Stimulated activated naive CD8-positive, alpha-beta T cell treated with anti-CD3 and anti-CD28 coated beads, Interleukin-15, Interleukin-2, amounts not matched to agents 100 ng/mL and 50 ng/mL, for 24 hours (primary cell): ENCODE results near the gene TMCO4.

Source experiments
- H3K27ac Mint-ChIP-seq: one replicate; pipeline ENCODE4 v1.8.0; 2021; ENCODE audit warnings: mild to moderate bottlenecking, mixed read lengths
- H3K27me3 Mint-ChIP-seq: one replicate; pipeline ENCODE4 v1.8.0; 2021; ENCODE audit warnings: mixed read lengths
- H3K36me3 Mint-ChIP-seq: one replicate; pipeline ENCODE4 v1.8.0; 2021; ENCODE audit warnings: low read depth, mixed read lengths
- H3K4me1 Mint-ChIP-seq: one replicate; pipeline ENCODE4 v1.8.0; 2021; ENCODE audit warnings: low read depth, mixed read lengths
- H3K4me3 Mint-ChIP-seq: one replicate; pipeline ENCODE4 v1.8.0; 2021; ENCODE audit warnings: mild to moderate bottlenecking, mixed read lengths
- H3K9me3 Mint-ChIP-seq: one replicate; pipeline ENCODE4 v1.8.0; 2021; ENCODE audit warnings: mixed read lengths

TMCO4 gene

GRCh38 chr1:19689085-19689757 lies 110.5 kb downstream of the TMCO4 start:
- Mint-ChIP-seq H3K9me3 (no peaks in the 10 kb centered on the region), H3K27ac (no peak overlapping the region), H3K27me3 (no peaks in the 10 kb centered on the region), H3K4me1 (peaks cover 30% of the 10 kb centered on the region), H3K4me3 (no peak overlapping the region), H3K36me3 (peaks cover 40% of the 10 kb centered on the region)

GRCh38 chr1:19688041-19688842 lies 111.5 kb downstream of the TMCO4 start:
- Mint-ChIP-seq H3K27ac (peak overlapping the region; percentile 12), H3K4me1 (peaks cover 30% of the 10 kb centered on the region), H3K27me3 (no peaks in the 10 kb centered on the region), H3K4me3 (no peak overlapping the region), H3K9me3 (no peaks in the 10 kb centered on the region), H3K36me3 (peaks cover 40% of the 10 kb centered on the region)

GRCh38 chr1:19687414-19687813 lies 112.3 kb downstream of the TMCO4 start:
- H3K36me3 Mint-ChIP-seq = peaks cover 40% of the 10 kb centered on the region
- H3K9me3 Mint-ChIP-seq = no peaks in the 10 kb centered on the region
- peaks cover 30% of the 10 kb centered on the region for H3K4me1 Mint-ChIP-seq
- no peak overlapping the region for H3K4me3 Mint-ChIP-seq
- no peaks in the 10 kb centered on the region for H3K27me3 Mint-ChIP-seq
- H3K27ac Mint-ChIP-seq = no peak overlapping the region

GRCh38 chr1:19685994-19686393 lies 113.7 kb downstream of the TMCO4 start:
- Mint-ChIP-seq H3K9me3 (no peaks in the 10 kb centered on the region), H3K4me1 (peaks cover 25% of the 10 kb centered on the region), H3K36me3 (peaks cover 27% of the 10 kb centered on the region), H3K27ac (no peak overlapping the region), H3K4me3 (no peak overlapping the region), H3K27me3 (no peaks in the 10 kb centered on the region)

- no peak overlapping the region for H3K27ac Mint-ChIP-seq
- no peaks in the 10 kb centered on the region for H3K9me3 Mint-ChIP-seq
- no peaks in the 10 kb centered on the region for H3K27me3 Mint-ChIP-seq
- peaks cover 21% of the 10 kb centered on the region for H3K4me1 Mint-ChIP-seq
- no peak overlapping the region for H3K4me3 Mint-ChIP-seq
- peaks cover 19% of the 10 kb centered on the region for H3K36me3 Mint-ChIP-seq
Observed at GRCh38 chr1:19684677-19685076, 115.0 kb downstream of the TMCO4 start.

- H3K9me3 Mint-ChIP-seq = no peaks in the 10 kb centered on the region
- peaks cover 11% of the 10 kb centered on the region for H3K4me1 Mint-ChIP-seq
Observed at GRCh38 chr1:19683351-19683750, 116.4 kb downstream of the TMCO4 start.

GRCh38 chr1:19682901-19683300 lies 116.8 kb downstream of the TMCO4 start:
- H3K27ac Mint-ChIP-seq = no peak overlapping the region

More at GRCh38 chr1:19683351-19683750, 116.4 kb downstream of the TMCO4 start:
- Mint-ChIP-seq H3K4me3 (no peak overlapping the region), H3K36me3 (peaks cover 9% of the 10 kb centered on the region), H3K27me3 (no peaks in the 10 kb centered on the region), H3K27ac (no peak overlapping the region)

GRCh38 chr1:19682257-19682656 lies 117.5 kb downstream of the TMCO4 start:
- peaks cover under 1% of the 10 kb centered on the region for H3K36me3 Mint-ChIP-seq
- peaks cover 1% of the 10 kb centered on the region for H3K4me1 Mint-ChIP-seq
- no peaks in the 10 kb centered on the region for H3K9me3 Mint-ChIP-seq
- no peak overlapping the region for H3K27ac Mint-ChIP-seq
- no peaks in the 10 kb centered on the region for H3K27me3 Mint-ChIP-seq
- no peak overlapping the region for H3K4me3 Mint-ChIP-seq

More at GRCh38 chr1:19682901-19683300, 116.8 kb downstream of the TMCO4 start:
- Mint-ChIP-seq H3K9me3 (no peaks in the 10 kb centered on the region), H3K27me3 (no peaks in the 10 kb centered on the region), H3K36me3 (peaks cover 5% of the 10 kb centered on the region), H3K4me1 (peaks cover 7% of the 10 kb centered on the region), H3K4me3 (no peak overlapping the region)

- H3K27me3 Mint-ChIP-seq = no peaks in the 10 kb centered on the region
- no peak overlapping the region for H3K27ac Mint-ChIP-seq
- no peaks in the 10 kb centered on the region for H3K9me3 Mint-ChIP-seq
- H3K4me3 Mint-ChIP-seq = no peak overlapping the region
- no peaks in the 10 kb centered on the region for H3K36me3 Mint-ChIP-seq
- no peaks in the 10 kb centered on the region for H3K4me1 Mint-ChIP-seq
Observed at GRCh38 chr1:19680644-19681043, 119.1 kb downstream of the TMCO4 start.

- Mint-ChIP-seq H3K27me3 (no peaks in the 10 kb centered on the region), H3K4me3 (no peak overlapping the region), H3K27ac (no peak overlapping the region), H3K36me3 (no peaks in the 10 kb centered on the region), H3K4me1 (no peaks in the 10 kb centered on the region), H3K9me3 (no peaks in the 10 kb centered on the region)
Observed at GRCh38 chr1:19679691-19680090, 120.0 kb downstream of the TMCO4 start.

GRCh38 chr1:19678931-19679453 lies 120.7 kb downstream of the TMCO4 start:
- Mint-ChIP-seq H3K4me1 (no peaks in the 10 kb centered on the region), H3K27ac (no peak overlapping the region), H3K9me3 (no peaks in the 10 kb centered on the region), H3K36me3 (no peaks in the 10 kb centered on the region), H3K4me3 (no peak overlapping the region), H3K27me3 (no peaks in the 10 kb centered on the region)

GRCh38 chr1:19678493-19678892 lies 121.2 kb downstream of the TMCO4 start:
- H3K4me3 Mint-ChIP-seq = no peak overlapping the region
- no peaks in the 10 kb centered on the region for H3K9me3 Mint-ChIP-seq
- H3K27ac Mint-ChIP-seq = no peak overlapping the region
- no peaks in the 10 kb centered on the region for H3K27me3 Mint-ChIP-seq
- no peaks in the 10 kb centered on the region for H3K36me3 Mint-ChIP-seq
- no peaks in the 10 kb centered on the region for H3K4me1 Mint-ChIP-seq

GRCh38 chr1:19676438-19676922 lies 123.2 kb downstream of the TMCO4 start:
- Mint-ChIP-seq H3K27ac (no peak overlapping the region), H3K9me3 (no peaks in the 10 kb centered on the region), H3K4me3 (no peak overlapping the region), H3K36me3 (no peaks in the 10 kb centered on the region), H3K4me1 (no peaks in the 10 kb centered on the region), H3K27me3 (peaks cover 3% of the 10 kb centered on the region)

GRCh38 chr1:19675797-19676196 lies 123.9 kb downstream of the TMCO4 start:
- no peaks in the 10 kb centered on the region for H3K4me1 Mint-ChIP-seq
- H3K27me3 Mint-ChIP-seq = peaks cover 3% of the 10 kb centered on the region
- H3K36me3 Mint-ChIP-seq = no peaks in the 10 kb centered on the region
- H3K27ac Mint-ChIP-seq = no peak overlapping the region
- H3K4me3 Mint-ChIP-seq = no peak overlapping the region
- no peaks in the 10 kb centered on the region for H3K9me3 Mint-ChIP-seq

GRCh38 chr1:19672237-19672636 lies 127.5 kb downstream of the TMCO4 start:
- H3K27ac Mint-ChIP-seq = no peak overlapping the region
- H3K4me1 Mint-ChIP-seq = no peaks in the 10 kb centered on the region
- peaks cover 11% of the 10 kb centered on the region for H3K27me3 Mint-ChIP-seq
- H3K9me3 Mint-ChIP-seq = no peaks in the 10 kb centered on the region
- H3K4me3 Mint-ChIP-seq = no peak overlapping the region
- H3K36me3 Mint-ChIP-seq = no peaks in the 10 kb centered on the region
